Measurements from ENCODE around the gene PRPF19.

The PRPF19 gene

GRCh38 chr11:60906132-60906972 lies at the start of gene PRPF19:
TSS of gene PRPF19 (minus strand) at chr11:60906585. CDS start at chr11:60906382, 203 bp downstream.
- peaks cover 12% of the 10 kb centered on the region for H3K36me3 Mint-ChIP-seq
- peak; percentile 99 for DNase-seq

GRCh38 chr11:60955571-60955970 lies 49.2 kb upstream of the PRPF19 start:
- no peaks in the 10 kb centered on the region for H3K36me3 Mint-ChIP-seq
- H3K27me3 Mint-ChIP-seq = peaks cover 67% of the 10 kb centered on the region
- H3K4me1 Mint-ChIP-seq = peaks cover 19% of the 10 kb centered on the region
- H3K9me3 Mint-ChIP-seq = no peaks in the 10 kb centered on the region
- DNase-seq = no peak
- CTCF ChIA-PET = interaction anchor here (0.6 kb wide), 2 partner anchors 14 to 133 kb away, joined by 3 read pairs; no protein-coding TSS in a partner anchor
- H3K27ac Mint-ChIP-seq = no peak overlapping the region
- no peak overlapping the region for H3K4me3 Mint-ChIP-seq

More at GRCh38 chr11:60906132-60906972, at the start of gene PRPF19:
- Mint-ChIP-seq H3K27ac (peak within 1 kb of the TSS; percentile 93), H3K9me3 (no peaks in the 10 kb centered on the region), H3K4me3 (peak within 1 kb of the TSS; percentile 79), H3K27me3 (peaks cover 22% of the 10 kb centered on the region), H3K4me1 (peaks cover 42% of the 10 kb centered on the region)
- CTCF ChIA-PET = interaction anchor here (0.8 to 10.1 kb wide), 6 partner anchors 7 to 263 kb away, joined by 3 to 100 read pairs (median 4); partner anchors contain the start of gene TMEM109

- Mint-ChIP-seq H3K9me3 (no peaks in the 10 kb centered on the region), H3K4me3 (no peak overlapping the region), H3K4me1 (peaks cover 26% of the 10 kb centered on the region), H3K36me3 (no peaks in the 10 kb centered on the region), H3K27me3 (peaks cover 65% of the 10 kb centered on the region), H3K27ac (no peak overlapping the region)
- no peak for DNase-seq
- CTCF ChIA-PET = interaction anchor here (1.6 kb wide), 1 partner anchor 39 kb away, joined by 3 read pairs; no protein-coding TSS in a partner anchor
These were observed 48.0 kb upstream of the PRPF19 start for GRCh38 chr11:60954421-60954820.

- no peak overlapping the region for H3K4me3 Mint-ChIP-seq
- CTCF ChIA-PET = interaction anchor here (0.9 to 1.6 kb wide), 2 partner anchors 17 to 38 kb away, joined by 3 read pairs; partner anchors contain the start of gene CD6
- DNase-seq = no peak
- H3K4me1 Mint-ChIP-seq = peaks cover 26% of the 10 kb centered on the region
- H3K27me3 Mint-ChIP-seq = peaks cover 71% of the 10 kb centered on the region
- no peaks in the 10 kb centered on the region for H3K36me3 Mint-ChIP-seq
- no peak overlapping the region for H3K27ac Mint-ChIP-seq
- H3K9me3 Mint-ChIP-seq = no peaks in the 10 kb centered on the region
These were observed 47.4 kb upstream of the PRPF19 start for GRCh38 chr11:60953781-60954180.

GRCh38 chr11:60952742-60953170 lies 46.4 kb upstream of the PRPF19 start:
- CTCF ChIA-PET = interaction anchor here (0.9 to 1.6 kb wide), 2 partner anchors 18 to 37 kb away, joined by 3 read pairs; partner anchors contain the start of gene CD6
- H3K36me3 Mint-ChIP-seq = no peaks in the 10 kb centered on the region
- peaks cover 26% of the 10 kb centered on the region for H3K4me1 Mint-ChIP-seq
- H3K27ac Mint-ChIP-seq = peak overlapping the region; percentile 56
- DNase-seq = no peak
- peaks cover 66% of the 10 kb centered on the region for H3K27me3 Mint-ChIP-seq
- no peaks in the 10 kb centered on the region for H3K9me3 Mint-ChIP-seq
- peak overlapping the region; percentile 80 for H3K4me3 Mint-ChIP-seq

GRCh38 chr11:60951904-60952741 lies 45.7 kb upstream of the PRPF19 start, which contains the start of gene SLC15A3:
TSS of gene SLC15A3 (minus strand) at chr11:60952176. CDS start at chr11:60951551, 625 bp downstream.
- H3K27me3 Mint-ChIP-seq = peaks cover 60% of the 10 kb centered on the region
- peak within 1 kb of the TSS; percentile 80 for H3K27ac Mint-ChIP-seq
- CTCF ChIA-PET = no interaction called here
- peaks cover 26% of the 10 kb centered on the region for H3K4me1 Mint-ChIP-seq
- peak; percentile 62 for DNase-seq
- peak within 1 kb of the TSS; percentile 80 for H3K4me3 Mint-ChIP-seq
- no peaks in the 10 kb centered on the region for H3K9me3 Mint-ChIP-seq
- H3K36me3 Mint-ChIP-seq = no peaks in the 10 kb centered on the region

GRCh38 chr11:60951606-60951903 lies 45.2 kb upstream of the PRPF19 start:
- CTCF ChIA-PET = no interaction called here
- no peak for DNase-seq
- Mint-ChIP-seq H3K27me3 (peaks cover 54% of the 10 kb centered on the region), H3K9me3 (no peaks in the 10 kb centered on the region), H3K27ac (peak overlapping the region; percentile 80), H3K4me3 (peak overlapping the region; percentile 80), H3K36me3 (no peaks in the 10 kb centered on the region), H3K4me1 (peaks cover 26% of the 10 kb centered on the region)

- CTCF ChIA-PET = no interaction called here
- peaks cover 26% of the 10 kb centered on the region for H3K4me1 Mint-ChIP-seq
- H3K27ac Mint-ChIP-seq = no peak overlapping the region
- no peaks in the 10 kb centered on the region for H3K36me3 Mint-ChIP-seq
- no peaks in the 10 kb centered on the region for H3K9me3 Mint-ChIP-seq
- H3K27me3 Mint-ChIP-seq = peaks cover 52% of the 10 kb centered on the region
- H3K4me3 Mint-ChIP-seq = peak overlapping the region; percentile 80
- peak; percentile 55 for DNase-seq
These were observed 44.7 kb upstream of the PRPF19 start for GRCh38 chr11:60950933-60951605.

GRCh38 chr11:60950024-60950423 lies 43.6 kb upstream of the PRPF19 start:
- H3K27me3 Mint-ChIP-seq = peaks cover 51% of the 10 kb centered on the region
- peak overlapping the region; percentile 30 for H3K4me3 Mint-ChIP-seq
- H3K36me3 Mint-ChIP-seq = no peaks in the 10 kb centered on the region
- H3K4me1 Mint-ChIP-seq = peaks cover 26% of the 10 kb centered on the region
- H3K27ac Mint-ChIP-seq = no peak overlapping the region
- DNase-seq = no peak
- no peaks in the 10 kb centered on the region for H3K9me3 Mint-ChIP-seq
- CTCF ChIA-PET = interaction anchor here (0.8 to 1.1 kb wide), 2 partner anchors 20 to 122 kb away, joined by 3 to 4 read pairs; no protein-coding TSS in a partner anchor

GRCh38 chr11:60948250-60948649 lies 41.9 kb upstream of the PRPF19 start:
- Mint-ChIP-seq H3K36me3 (no peaks in the 10 kb centered on the region), H3K27ac (no peak overlapping the region), H3K4me1 (peaks cover 25% of the 10 kb centered on the region), H3K27me3 (peaks cover 45% of the 10 kb centered on the region), H3K4me3 (no peak overlapping the region), H3K9me3 (no peaks in the 10 kb centered on the region)
- DNase-seq = no peak
- CTCF ChIA-PET = no interaction called here

GRCh38 chr11:60947700-60948099 lies 41.3 kb upstream of the PRPF19 start:
- Mint-ChIP-seq H3K4me1 (peaks cover 20% of the 10 kb centered on the region), H3K36me3 (no peaks in the 10 kb centered on the region), H3K4me3 (no peak overlapping the region), H3K27ac (no peak overlapping the region), H3K9me3 (no peaks in the 10 kb centered on the region), H3K27me3 (peaks cover 42% of the 10 kb centered on the region)
- CTCF ChIA-PET = no interaction called here
- DNase-seq = no peak

- Mint-ChIP-seq H3K27me3 (peaks cover 32% of the 10 kb centered on the region), H3K9me3 (no peaks in the 10 kb centered on the region), H3K4me3 (no peak overlapping the region), H3K27ac (no peak overlapping the region), H3K4me1 (peaks cover 17% of the 10 kb centered on the region), H3K36me3 (no peaks in the 10 kb centered on the region)
- CTCF ChIA-PET = no interaction called here
- no peak for DNase-seq
These were observed 40.3 kb upstream of the PRPF19 start for GRCh38 chr11:60946601-60947264.

GRCh38 chr11:60945295-60945667 lies 38.9 kb upstream of the PRPF19 start:
- no peak for DNase-seq
- Mint-ChIP-seq H3K4me3 (no peak overlapping the region), H3K27ac (no peak overlapping the region), H3K36me3 (no peaks in the 10 kb centered on the region), H3K9me3 (no peaks in the 10 kb centered on the region), H3K27me3 (peaks cover 22% of the 10 kb centered on the region), H3K4me1 (peaks cover 20% of the 10 kb centered on the region)
- CTCF ChIA-PET = interaction anchor here (0.5 kb wide), 1 partner anchor 317 kb away, joined by 4 read pairs; no protein-coding TSS in a partner anchor
